ENCODE data around the gene EML3.

EML3 gene

DNA sequence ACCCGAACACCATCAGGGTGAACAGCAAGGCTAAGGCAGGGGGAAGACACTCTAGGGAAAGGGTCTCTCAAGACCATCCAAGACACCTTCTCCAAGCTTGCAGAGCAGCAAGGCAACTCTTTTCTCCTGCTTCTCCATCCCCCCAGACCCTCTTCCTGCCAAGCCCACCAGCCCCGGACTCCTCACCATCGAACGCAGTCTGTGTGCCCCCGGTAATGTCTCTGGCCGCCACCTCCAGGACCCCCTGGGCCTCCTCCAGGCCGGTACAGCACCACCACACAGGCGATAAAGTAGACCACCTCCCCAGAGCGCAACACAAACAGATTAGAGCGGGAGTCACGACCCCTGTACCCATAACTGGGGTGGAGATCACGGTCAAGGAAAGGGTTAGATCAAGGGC lies 3.8 kb downstream of the EML3 start:
- no peak for TF ChIP-seq CTCF (IDR thresholded peaks at IDR 0.05; ENCODE audit: borderline replicate concordance, control extremely low read depth, extremely low read depth, insufficient read depth, missing control alignments)
- no peak for DNase-seq (ENCODE audit: low spot score)
- in situ Hi-C loops (cut with MboI; ENCODE audit: low sequenced_read_pairs, unreplicated experiment): no loop called here

- no peak for TF ChIP-seq CTCF (IDR thresholded peaks at IDR 0.05; ENCODE audit: borderline replicate concordance, control extremely low read depth, extremely low read depth, insufficient read depth, missing control alignments)
- in situ Hi-C loops (cut with MboI; ENCODE audit: low sequenced_read_pairs, unreplicated experiment): no loop called here
- DNase-seq (ENCODE audit: low spot score): no peak
These were observed 4.9 kb downstream of the EML3 start for GRCh38 chr11:62607714-62608113.

GRCh38 chr11:62605902-62606301 lies 6.7 kb downstream of the EML3 start:
- in situ Hi-C loops (cut with MboI; ENCODE audit: low sequenced_read_pairs, unreplicated experiment): no loop called here
- DNase-seq (ENCODE audit: low spot score): no peak
- TF ChIP-seq CTCF (IDR thresholded peaks at IDR 0.05; ENCODE audit: borderline replicate concordance, control extremely low read depth, extremely low read depth, insufficient read depth, missing control alignments): no peak

DNA sequence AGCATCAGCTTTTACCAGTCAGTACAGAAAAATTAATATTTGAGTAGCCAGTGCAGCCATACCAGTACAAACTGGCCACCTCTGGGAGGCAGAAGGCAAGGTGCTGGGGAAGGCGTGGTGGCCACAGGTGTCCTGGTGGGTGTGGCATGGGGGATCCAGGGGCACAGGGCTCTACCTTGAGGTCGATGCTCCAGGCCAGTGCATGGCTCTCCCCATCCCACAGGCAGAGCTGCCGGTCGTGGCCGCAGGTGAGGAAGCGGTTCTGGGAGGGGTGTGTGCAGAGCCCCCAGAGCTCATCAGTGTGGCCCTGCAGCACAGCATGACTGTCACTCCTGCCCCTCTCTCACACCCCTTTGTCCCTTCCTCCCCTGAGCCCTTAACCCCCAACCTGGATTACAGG lies 7.1 kb downstream of the EML3 start:
- DNase-seq (ENCODE audit: low spot score): no peak
- TF ChIP-seq CTCF (IDR thresholded peaks at IDR 0.05; ENCODE audit: borderline replicate concordance, control extremely low read depth, extremely low read depth, insufficient read depth, missing control alignments): no peak
- in situ Hi-C loops (cut with MboI; ENCODE audit: low sequenced_read_pairs, unreplicated experiment): no loop called here

DNA sequence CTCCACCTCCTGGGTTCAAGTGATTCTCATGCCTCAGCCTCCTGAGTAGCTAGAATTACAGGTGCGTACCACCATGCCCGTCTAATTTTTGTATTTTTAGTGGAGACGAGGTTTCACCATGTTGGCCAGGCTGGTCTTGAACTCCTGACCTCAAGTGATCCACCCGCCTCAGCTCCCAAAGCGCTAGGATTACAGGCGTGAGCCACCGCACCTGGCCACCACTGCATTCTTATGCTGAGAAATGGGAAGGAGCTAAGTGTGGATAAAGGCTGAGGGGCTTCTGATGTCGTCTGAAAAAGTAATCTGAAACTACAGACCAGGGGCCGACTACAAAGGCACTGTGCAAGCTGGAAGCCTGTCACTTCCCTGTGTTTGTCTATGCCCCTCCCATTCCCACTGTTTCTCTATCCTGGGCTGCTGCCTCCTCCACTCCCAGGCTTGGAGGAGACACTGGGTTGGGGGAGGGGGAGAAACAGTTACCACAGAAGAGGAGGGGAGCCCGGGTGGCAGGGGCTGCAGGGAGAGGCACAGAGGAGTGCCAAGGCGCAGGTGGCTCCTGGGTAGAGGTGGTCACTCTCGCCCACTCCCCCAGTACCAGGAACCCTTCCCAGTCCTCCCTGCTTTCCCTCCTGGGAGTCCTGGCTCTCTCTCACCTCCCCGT lies 8.0 kb downstream of the EML3 start:
- in situ Hi-C loops (cut with MboI; ENCODE audit: low sequenced_read_pairs, unreplicated experiment): no loop called here
- TF ChIP-seq CTCF (IDR thresholded peaks at IDR 0.05; ENCODE audit: borderline replicate concordance, control extremely low read depth, extremely low read depth, insufficient read depth, missing control alignments): no peak
- no peak for DNase-seq (ENCODE audit: low spot score)

GRCh38 chr11:62603776-62604299 lies 8.7 kb downstream of the EML3 start:
- in situ Hi-C loops (cut with MboI; ENCODE audit: low sequenced_read_pairs, unreplicated experiment): no loop called here
- no peak for TF ChIP-seq CTCF (IDR thresholded peaks at IDR 0.05; ENCODE audit: borderline replicate concordance, control extremely low read depth, extremely low read depth, insufficient read depth, missing control alignments)
- DNase-seq (ENCODE audit: low spot score): no peak

Data from GM13976 (cell line).